IPS DF 4.7 (cell line): ENCODE data around the gene PSAPL1.

Experiments
- DNase-seq: peaks from one replicate; pipeline ENCODE4 v3.0.0-alpha.2; 2013; ENCODE audit warnings: low spot score; ENCODE audit errors: extremely low read depth

The PSAPL1 gene

GRCh38 chr4:7419961-7420660, 14.6 kb downstream of the PSAPL1 start:
- no peak for DNase-seq

- no peak for DNase-seq
Observed at GRCh38 chr4:7418131-7418943, 16.4 kb downstream of the PSAPL1 start.

- DNase-seq, result no peak
Observed at GRCh38 chr4:7417639-7418038, 17.1 kb downstream of the PSAPL1 start.

GRCh38 chr4:7416745-7417432, 17.8 kb downstream of the PSAPL1 start:
- DNase-seq, result no peak

DNA sequence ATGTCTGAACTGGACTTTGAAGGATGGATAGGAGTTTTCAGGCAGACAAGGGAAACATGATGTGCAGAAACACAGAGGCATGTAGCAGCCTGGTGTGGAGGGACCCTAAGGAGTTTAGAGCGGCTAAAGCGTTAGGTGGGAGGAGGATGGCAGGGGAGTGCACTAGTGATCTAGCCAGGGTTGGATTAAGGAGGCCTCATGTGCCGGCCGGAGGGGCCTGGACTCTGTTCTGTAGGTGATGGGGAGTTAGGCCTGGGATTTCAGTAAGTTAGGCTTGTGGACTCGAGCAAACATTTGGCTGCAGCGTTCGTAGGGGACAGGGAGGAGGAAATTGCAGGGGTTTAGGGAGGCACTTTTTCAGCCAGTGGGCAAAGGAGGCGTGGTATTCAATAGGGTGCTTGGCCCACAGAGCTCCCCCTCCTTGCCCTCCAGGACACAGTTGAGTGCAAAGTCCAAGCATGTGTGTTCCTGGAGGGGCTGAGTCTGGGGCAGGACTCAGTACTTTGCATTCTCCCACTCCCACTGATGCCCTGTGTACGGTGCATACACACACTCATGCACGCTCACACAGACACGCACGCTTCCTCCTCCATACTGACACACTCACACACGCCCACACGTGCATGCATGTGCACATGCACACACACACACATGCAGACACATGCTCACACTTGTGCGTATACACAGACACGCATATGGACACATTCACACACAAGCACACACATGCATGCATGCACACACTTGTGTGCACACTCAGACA, 18.6 kb downstream of the PSAPL1 start:
- no peak for DNase-seq

DNA sequence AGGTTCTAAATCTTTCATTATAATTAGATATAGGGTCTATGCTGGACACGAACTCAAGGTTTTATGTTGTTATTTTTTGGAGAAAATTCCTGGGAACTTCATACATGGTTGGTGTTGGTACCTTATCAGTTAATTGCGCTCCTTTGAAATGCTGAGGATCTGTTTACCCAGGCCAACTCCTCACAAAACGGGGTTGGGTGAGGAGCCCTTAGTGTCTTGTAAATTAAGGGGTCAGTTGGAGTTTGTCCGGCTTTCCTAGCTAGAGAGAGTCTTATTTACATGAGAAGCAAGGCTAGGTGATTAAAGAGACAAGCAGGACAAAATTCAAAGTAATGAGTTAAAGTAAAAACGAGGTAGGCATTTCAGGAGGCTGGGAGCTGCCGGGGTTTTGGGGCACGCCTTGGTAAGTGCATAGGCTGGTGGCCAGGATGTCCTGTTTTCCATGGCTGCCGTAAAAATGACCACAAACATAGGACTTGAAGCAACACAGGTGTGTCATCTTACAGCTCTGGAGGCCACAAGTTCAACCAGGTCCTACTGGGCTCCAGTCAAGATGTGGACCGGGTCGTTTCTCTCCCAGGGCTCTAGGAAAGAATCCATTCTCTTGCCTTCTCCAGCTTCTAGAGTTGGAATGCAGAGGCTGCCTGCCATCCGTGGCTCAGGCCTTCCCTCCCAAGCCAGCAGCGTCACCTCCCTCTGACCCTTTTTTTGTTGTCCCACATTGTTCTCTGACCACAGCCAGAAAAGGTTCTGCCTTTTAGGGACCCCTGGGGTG, 19.8 kb downstream of the PSAPL1 start:
- no peak for DNase-seq

DNA sequence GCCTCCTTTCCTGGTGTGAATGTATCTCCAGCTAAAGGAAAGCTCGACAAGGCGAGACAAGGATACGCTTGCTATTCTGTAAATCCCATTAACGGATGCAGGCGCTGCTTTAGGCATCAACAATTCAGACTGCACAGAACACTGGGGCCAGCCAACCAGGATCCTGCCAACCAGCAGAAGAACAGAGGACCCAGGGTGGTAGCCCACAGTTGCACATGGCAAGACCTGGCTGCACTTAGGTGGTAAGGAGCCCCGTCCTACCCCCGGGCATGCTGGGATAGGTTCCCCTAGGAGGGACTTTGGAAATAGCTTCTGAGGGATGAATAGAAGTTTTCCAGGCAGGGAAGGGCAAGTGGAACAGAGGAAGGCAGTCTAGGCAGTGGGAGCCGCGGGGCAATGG, 20.7 kb downstream of the PSAPL1 start:
- no peak for DNase-seq

DNA sequence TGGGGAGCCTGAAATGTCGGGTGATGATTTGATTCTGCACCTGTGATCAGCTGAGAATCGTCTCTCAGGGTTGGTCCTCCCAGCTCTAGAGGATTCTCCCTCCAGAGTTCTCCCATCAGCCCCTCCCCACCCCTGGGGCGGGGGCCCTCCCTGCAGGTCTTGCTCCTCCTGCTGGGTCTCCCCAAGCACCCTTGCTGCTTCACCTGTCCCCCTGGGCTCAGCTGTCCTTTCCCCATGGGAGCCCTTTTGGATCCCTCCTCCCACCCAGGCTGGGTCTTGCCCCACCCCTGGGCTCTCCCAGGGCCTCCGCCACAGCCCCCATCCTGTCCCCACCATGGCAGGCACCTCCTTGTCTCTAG, 22.2 kb downstream of the PSAPL1 start:
- DNase-seq, result no peak

DNA sequence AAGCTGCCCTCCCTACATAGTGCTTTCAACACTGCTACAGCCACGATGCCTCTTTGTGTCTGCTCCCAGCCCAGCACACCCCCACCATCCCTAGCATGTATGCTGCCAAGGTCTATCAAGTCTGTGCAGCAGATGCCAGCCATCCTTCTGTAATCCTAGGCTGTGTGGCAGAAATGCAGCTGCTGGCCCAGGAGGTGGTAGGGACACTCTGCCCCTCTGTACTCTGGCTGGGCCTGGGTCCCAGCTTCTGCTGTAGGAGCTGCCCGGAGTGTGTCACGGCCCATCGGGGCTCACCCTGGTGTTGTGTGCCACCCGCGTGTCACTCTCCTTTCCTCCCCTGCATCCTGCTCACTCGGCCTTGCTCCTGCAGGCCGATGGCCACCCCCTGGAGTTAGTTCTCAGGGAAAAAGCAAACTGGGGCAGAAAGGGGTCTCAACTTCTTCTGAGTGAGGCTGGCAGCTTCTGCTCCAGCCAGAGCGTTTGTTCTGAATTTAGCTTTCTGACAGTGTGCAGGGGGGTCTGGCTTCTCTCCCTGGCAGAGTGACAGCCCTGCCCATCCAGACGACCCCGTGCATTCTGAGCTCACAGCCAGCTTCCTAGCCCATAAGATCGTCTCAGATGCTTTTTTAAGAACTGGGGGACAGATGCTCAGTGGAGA, 22.7 kb downstream of the PSAPL1 start:
- DNase-seq, result no peak

DNA sequence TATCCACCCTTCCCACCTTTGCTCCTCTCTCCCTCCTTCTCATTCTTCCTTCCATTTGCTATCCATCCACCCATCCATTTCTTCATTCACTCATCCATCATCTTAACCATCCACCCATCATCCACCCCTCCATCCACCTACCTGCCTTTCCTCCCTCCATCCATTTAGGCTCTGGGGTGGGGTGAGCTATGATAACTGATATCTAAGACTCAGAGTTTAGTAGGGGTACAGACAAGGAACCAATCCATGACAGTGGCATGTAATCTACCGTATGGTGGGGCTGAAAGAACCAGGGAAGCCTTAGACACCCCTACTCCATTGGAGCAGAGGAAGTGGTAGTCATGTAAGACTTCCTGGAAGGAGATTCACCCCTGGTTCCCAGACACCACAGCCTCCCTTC, 23.2 kb downstream of the PSAPL1 start:
- DNase-seq, result no peak

- no peak for DNase-seq
Observed at GRCh38 chr4:7410446-7410845, 24.3 kb downstream of the PSAPL1 start.

DNA sequence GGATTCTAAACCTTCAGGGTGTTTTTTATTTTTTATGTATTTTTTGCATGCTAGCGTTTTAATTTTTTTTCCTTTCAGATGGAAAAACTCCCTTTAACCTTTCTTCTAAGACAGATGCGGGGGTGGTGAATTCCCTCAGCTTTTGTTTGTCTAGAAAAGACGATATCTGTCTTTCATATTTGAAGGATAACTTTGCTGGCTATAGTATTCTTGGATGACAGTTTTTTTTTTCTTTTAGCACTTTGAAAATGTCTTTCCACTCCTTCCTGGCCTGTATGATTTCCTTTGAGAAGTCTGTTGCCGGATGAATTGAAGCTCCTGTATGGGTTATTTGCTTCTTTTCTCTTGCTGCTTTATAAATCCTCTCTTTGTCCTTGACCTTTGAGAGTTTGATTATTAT, 26.6 kb downstream of the PSAPL1 start:
- no peak for DNase-seq

GRCh38 chr4:7403001-7403400, 31.7 kb downstream of the PSAPL1 start:
- no peak for DNase-seq

DNA sequence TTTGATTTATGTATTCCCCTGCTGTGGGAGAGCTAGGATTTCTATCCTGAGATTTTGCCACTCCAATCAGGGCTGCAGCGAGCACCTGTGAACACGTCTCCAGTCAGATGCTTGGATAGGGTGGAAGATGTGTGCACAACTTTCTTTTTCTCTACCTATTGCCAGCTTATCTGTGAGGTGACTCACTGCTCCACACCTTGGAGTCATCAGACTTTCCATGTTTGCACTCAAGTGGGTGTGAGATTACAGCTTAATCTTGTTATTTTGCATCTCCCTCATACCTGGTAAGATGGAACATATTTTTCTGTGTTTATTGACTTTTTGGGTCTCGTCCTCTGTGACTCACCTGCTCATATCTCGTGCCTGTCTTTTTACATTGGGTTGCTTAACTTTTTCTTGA, 32.2 kb downstream of the PSAPL1 start:
- no peak for DNase-seq

GRCh38 chr4:7400671-7401298, 33.9 kb downstream of the PSAPL1 start:
- no peak for DNase-seq

DNA sequence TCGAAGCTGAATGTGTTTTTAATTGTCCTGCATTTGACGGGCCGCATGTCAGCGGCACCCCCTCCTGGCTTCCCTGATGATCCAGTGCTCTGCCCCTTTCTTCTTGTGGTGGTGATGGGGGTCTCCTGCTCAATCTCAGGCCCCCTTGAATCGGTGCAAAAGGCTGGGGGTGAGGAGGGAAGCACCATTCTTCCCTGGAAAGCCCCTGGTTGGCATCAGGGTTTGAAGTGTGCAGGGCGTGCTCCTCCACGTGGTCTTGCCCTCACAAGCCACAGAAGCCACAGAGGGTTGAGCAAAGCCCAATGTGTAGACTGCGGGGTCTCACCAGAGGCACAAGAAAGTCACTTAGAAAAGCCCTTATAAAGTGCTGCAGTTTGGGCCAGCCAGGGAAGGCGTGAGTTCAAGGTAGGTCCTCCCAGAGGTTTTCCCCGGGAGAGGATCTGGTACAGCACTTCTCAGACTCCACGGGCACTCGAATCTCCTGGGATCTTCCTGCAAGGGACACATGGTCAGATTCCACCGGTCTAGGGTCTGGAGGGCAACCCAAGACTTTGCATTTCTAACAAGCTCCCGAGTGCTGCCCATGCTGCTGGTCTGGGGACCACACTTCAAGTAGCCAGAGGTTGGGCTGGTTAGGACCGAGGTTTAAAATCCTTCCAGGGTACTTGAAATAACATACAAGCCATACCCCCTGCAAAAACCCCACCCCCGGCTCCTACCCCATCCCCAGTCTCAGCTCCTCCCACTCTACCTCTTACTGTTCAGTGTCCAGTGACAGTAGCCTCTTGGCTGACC, 35.1 kb downstream of the PSAPL1 start:
- DNase-seq, result no peak

DNA sequence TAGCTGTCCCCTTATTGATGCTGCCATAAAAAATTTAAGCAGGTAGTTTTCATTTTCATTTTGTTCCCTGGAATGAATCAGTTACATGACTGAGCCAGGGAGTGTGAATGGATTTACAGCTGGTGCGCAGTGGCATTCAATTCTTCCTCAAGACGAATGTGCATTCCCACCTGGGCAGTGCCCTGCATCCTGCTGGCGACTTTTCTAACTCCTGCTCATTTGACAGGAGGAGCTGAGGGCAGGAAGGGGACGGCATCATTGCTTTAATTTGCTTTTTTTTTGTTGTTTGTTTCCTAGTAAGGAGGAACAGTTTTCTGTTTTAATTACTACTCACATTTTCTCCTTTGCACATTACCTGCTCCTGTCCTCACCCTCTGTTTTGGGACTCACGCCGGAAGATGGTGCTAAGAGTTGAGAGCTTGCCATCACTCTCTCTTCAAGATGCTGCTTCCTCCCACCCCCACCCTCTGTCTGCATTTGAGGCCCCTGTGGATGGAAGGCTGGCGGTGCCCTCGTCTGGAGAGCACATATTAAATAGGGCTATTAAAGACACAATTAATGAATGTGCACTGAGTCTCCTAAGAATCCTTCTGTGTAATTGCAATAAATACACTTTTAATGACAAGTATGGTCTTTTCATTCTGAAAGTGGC, 35.8 kb downstream of the PSAPL1 start:
- DNase-seq, result no peak

GRCh38 chr4:7398104-7398423, 36.7 kb downstream of the PSAPL1 start:
- DNase-seq, result no peak
